Measurements from ENCODE around the gene GRHL1.

GRHL1 gene

GRCh38 chr2:9995059-9995458 is 43.6 kb downstream of the GRHL1 start:
- no peak for DNase-seq

- no peak for DNase-seq
These were observed 44.8 kb downstream of the GRHL1 start for GRCh38 chr2:9996321-9996720.

- DNase-seq: no peak
These were observed 46.4 kb downstream of the GRHL1 start for GRCh38 chr2:9997936-9998335.

- DNase-seq: no peak
These were observed 47.6 kb downstream of the GRHL1 start for GRCh38 chr2:9998916-9999654.

GRCh38 chr2:9999693-10000092 is 48.2 kb downstream of the GRHL1 start:
- DNase-seq: no peak

GRCh38 chr2:10000541-10000940 is 49.0 kb downstream of the GRHL1 start:
- DNase-seq: no peak

GRCh38 chr2:10001586-10001985 is 50.1 kb downstream of the GRHL1 start:
- no peak for DNase-seq

GRCh38 chr2:10002109-10002508 is 50.6 kb downstream of the GRHL1 start:
- DNase-seq: no peak

- no peak for DNase-seq
These were observed 51.2 kb downstream of the GRHL1 start for GRCh38 chr2:10002681-10003080.

- no peak for DNase-seq
These were observed 52.0 kb downstream of the GRHL1 start for GRCh38 chr2:10003206-10004125.

GRCh38 chr2:10004401-10004800 is 52.9 kb downstream of the GRHL1 start:
- DNase-seq: no peak

GRCh38 chr2:10004836-10005235 is 53.3 kb downstream of the GRHL1 start:
- DNase-seq: no peak

- DNase-seq: no peak
These were observed 54.2 kb downstream of the GRHL1 start for GRCh38 chr2:10005461-10006235.

- DNase-seq: no peak
These were observed 55.0 kb downstream of the GRHL1 start for GRCh38 chr2:10006236-10007161.

- DNase-seq: no peak
These were observed 55.9 kb downstream of the GRHL1 start for GRCh38 chr2:10007435-10007834.

GRCh38 chr2:10007921-10008808 is 56.7 kb downstream of the GRHL1 start:
- no peak for DNase-seq

- no peak for DNase-seq
These were observed 57.3 kb downstream of the GRHL1 start for GRCh38 chr2:10008809-10009176.

GRCh38 chr2:10009271-10009810 is 57.8 kb downstream of the GRHL1 start:
- DNase-seq: no peak

GRCh38 chr2:10009811-10010781 is 58.6 kb downstream of the GRHL1 start:
- no peak for DNase-seq
